Endothelial cell of umbilical vein (primary cell): ENCODE results near the gene VWA8.

ENCODE experiments used
- EZH2 ChIP-seq: IDR thresholded peaks from 2 replicates; pipeline ENCODE4 v1.6.1; 2012; ENCODE audit warnings: borderline replicate concordance, low read depth, mild to moderate bottlenecking, moderate library complexity, low read length, inconsistent platforms; ENCODE audit not compliant: severe bottlenecking
- GATA2 ChIP-seq: IDR thresholded peaks from 2 replicates; pipeline ENCODE4 v1.7.0; 2011; ENCODE audit warnings: low read depth, mild to moderate bottlenecking, moderate library complexity, mixed read lengths, low read length; ENCODE audit not compliant: insufficient read length, insufficient read depth
- MYC ChIP-seq: IDR thresholded peaks from one replicate; pipeline ENCODE4 v1.6.1; 2011; ENCODE audit warnings: mild to moderate bottlenecking, low read depth, low read length
- POLR2A ChIP-seq: IDR thresholded peaks from 2 replicates; pipeline ENCODE4 v1.6.1; 2012; ENCODE audit warnings: low read depth, mild to moderate bottlenecking, control low read depth, low read length
- POLR2AphosphoS5 ChIP-seq: IDR thresholded peaks from 2 replicates; pipeline ENCODE4 v1.6.1; 2012; ENCODE audit warnings: low read depth, mild to moderate bottlenecking, control low read depth, low read length, moderate library complexity; ENCODE audit not compliant: insufficient read depth
- TF ChIP-seq, protein P1 (sequence below): IDR thresholded peaks from 2 replicates; pipeline ENCODE4 v1.6.1; 2011; ENCODE audit not compliant: insufficient read depth, insufficient read length
- TF ChIP-seq, protein P2 (sequence below), 2 donors: IDR thresholded peaks; 1 replicate in 1 of 2; 2 replicates in 1 of 2; pipeline ENCODE4 v1.5.1; 2011; ENCODE audit warnings: low read length in 2 of 2, mild to moderate bottlenecking in 2 of 2, moderate library complexity in 2 of 2, control low read depth in 1 of 2, inconsistent platforms in 1 of 2, low read depth in 1 of 2; ENCODE audit not compliant: insufficient read depth in 1 of 2; ENCODE audit errors: extremely low read depth in 1 of 2

DNA sequence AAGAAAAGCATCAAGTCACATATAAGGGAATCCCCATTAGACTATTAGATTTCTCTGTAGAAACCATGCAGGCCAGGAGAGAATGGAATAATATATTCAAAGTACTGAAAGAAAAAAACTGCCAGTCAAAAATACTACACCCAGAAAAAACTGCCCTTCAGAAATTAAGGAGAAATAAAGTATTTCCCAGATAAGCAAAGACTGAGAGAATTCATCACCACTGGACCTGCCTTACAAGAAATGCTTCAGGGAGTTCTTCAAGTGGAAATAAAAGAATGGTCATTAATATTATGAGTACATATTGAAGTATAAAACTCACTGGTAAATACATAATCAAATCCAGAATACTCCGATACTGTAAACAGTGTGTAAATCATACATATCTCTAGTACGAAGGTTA lies 35.9 kb downstream of the VWA8 start:
- TF ChIP-seq MYC (no peak), POLR2A (no peak), EZH2 (no peak), GATA2 (no peak), POLR2AphosphoS5 (no peak)
- TF ChIP-seq, protein P1, sequence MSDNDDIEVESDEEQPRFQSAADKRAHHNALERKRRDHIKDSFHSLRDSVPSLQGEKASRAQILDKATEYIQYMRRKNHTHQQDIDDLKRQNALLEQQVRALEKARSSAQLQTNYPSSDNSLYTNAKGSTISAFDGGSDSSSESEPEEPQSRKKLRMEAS, result no peak
- TF ChIP-seq, protein P2, sequence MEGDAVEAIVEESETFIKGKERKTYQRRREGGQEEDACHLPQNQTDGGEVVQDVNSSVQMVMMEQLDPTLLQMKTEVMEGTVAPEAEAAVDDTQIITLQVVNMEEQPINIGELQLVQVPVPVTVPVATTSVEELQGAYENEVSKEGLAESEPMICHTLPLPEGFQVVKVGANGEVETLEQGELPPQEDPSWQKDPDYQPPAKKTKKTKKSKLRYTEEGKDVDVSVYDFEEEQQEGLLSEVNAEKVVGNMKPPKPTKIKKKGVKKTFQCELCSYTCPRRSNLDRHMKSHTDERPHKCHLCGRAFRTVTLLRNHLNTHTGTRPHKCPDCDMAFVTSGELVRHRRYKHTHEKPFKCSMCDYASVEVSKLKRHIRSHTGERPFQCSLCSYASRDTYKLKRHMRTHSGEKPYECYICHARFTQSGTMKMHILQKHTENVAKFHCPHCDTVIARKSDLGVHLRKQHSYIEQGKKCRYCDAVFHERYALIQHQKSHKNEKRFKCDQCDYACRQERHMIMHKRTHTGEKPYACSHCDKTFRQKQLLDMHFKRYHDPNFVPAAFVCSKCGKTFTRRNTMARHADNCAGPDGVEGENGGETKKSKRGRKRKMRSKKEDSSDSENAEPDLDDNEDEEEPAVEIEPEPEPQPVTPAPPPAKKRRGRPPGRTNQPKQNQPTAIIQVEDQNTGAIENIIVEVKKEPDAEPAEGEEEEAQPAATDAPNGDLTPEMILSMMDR (IDR thresholded peaks at IDR 0.05; ENCODE audit: extremely low read depth in 1 of 2, insufficient read depth in 1 of 2, low read depth in 1 of 2, low read length in 2 of 2), result no peak
